ENCODE results near the gene STK17B.

GRCh38 chr2:196105951-196106350 is 65.4 kb downstream of the STK17B start:
- TF ChIP-seq CTCF (IDR thresholded peaks at IDR 0.05; ENCODE audit: low read depth, low read length, poor library complexity, severe bottlenecking), result no peak
- TF ChIP-seq EZH2phosphoT487 (IDR thresholded peaks at IDR 0.05; ENCODE audit: borderline replicate concordance, low read length), result no peak
